HG03135 (cell line): ENCODE data around the gene GSDME.

ENCODE experiments used
- ATAC-seq: cut with Tn5 transposase; IDR thresholded peaks from one replicate; pipeline ENCODE4 v1.9.1; 2021; ENCODE audit warnings: mild to moderate bottlenecking, moderate library complexity; ENCODE audit not compliant: unreplicated experiment

GSDME gene

GRCh38 chr7:24724451-24725190 is 32.6 kb downstream of the GSDME start:
- no peak for ATAC-seq

- no peak for ATAC-seq
Measured at GRCh38 chr7:24723178-24723530, 34.1 kb downstream of the GSDME start.

- no peak for ATAC-seq
Measured at GRCh38 chr7:24722386-24723177, 34.7 kb downstream of the GSDME start.

DNA sequence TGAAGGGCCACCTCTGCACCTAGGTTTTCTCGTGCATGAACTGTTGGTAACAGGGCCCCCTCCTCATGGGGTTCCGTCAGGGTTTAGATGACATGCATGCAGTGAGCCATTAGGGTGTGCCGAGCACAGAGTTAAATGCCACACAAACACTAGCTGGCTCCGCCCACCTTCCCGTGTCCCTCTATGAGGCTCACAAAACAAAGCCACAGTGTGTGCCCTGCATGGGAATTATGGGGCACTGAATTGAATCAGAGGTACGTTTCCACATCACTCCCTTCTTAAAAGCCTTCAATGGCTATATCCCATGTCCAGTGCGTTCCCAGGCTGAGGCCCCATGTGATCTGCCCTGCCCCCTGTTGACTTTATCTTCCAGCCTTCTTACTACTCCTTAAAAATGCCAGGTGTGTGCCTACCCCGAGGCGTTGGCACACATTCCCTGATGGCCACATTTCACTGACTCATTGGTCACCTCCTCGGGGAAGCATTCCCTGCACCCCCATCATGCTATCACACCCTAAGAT is 35.7 kb downstream of the GSDME start:
- ATAC-seq, result no peak

GRCh38 chr7:24720283-24720682 is 37.0 kb downstream of the GSDME start:
- ATAC-seq, result no peak

GRCh38 chr7:24718977-24719491 is 38.2 kb downstream of the GSDME start:
- peak; percentile 57 for ATAC-seq

GRCh38 chr7:24718431-24718831 is 38.8 kb downstream of the GSDME start:
- no peak for ATAC-seq

GRCh38 chr7:24717694-24718320 is 39.5 kb downstream of the GSDME start:
- ATAC-seq, result no peak

- ATAC-seq, result no peak
Measured at GRCh38 chr7:24717247-24717622, 40.0 kb downstream of the GSDME start.

GRCh38 chr7:24716480-24717246 is 40.6 kb downstream of the GSDME start:
- no peak for ATAC-seq

DNA sequence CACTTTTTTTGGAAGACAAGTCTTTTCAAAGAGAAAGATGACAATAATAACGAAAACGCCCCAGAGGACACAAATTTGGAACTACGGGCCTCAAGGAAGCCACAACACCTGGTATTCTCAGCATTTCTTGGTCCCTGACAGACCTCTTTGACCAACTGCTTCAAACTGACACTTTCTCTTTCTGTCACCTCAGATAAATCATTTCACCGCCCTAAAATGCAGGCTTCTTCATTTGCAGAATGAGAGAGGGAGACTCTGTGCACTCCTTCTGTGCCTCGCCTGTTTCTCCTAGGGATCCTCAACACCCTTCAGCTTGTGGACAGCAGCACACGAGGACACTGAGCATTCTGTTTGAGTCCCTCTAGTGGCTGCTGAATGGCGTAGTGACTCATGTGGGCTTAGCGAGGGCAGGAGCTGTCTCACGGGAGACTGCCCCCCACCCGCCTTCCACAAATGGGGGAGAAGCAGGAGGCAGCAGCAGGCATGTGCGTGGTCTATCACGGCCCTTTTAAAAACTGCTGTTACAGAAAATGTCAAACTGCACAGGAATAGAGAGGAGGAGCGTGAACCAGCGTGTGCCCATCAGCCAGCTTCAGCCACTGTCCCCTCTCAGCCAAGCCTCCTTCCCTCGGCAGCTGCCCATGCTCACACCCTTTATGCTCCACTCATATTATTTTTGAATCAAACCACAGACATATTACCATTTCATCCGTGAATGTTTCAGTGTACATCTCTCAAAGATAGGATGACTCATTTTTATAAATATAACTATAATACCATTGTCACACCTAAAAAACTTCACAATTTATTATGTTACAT is 41.4 kb downstream of the GSDME start:
- peak; percentile 43 for ATAC-seq

GRCh38 chr7:24715171-24715570 is 42.1 kb downstream of the GSDME start:
- no peak for ATAC-seq

GRCh38 chr7:24714676-24715010 is 42.6 kb downstream of the GSDME start:
- no peak for ATAC-seq

DNA sequence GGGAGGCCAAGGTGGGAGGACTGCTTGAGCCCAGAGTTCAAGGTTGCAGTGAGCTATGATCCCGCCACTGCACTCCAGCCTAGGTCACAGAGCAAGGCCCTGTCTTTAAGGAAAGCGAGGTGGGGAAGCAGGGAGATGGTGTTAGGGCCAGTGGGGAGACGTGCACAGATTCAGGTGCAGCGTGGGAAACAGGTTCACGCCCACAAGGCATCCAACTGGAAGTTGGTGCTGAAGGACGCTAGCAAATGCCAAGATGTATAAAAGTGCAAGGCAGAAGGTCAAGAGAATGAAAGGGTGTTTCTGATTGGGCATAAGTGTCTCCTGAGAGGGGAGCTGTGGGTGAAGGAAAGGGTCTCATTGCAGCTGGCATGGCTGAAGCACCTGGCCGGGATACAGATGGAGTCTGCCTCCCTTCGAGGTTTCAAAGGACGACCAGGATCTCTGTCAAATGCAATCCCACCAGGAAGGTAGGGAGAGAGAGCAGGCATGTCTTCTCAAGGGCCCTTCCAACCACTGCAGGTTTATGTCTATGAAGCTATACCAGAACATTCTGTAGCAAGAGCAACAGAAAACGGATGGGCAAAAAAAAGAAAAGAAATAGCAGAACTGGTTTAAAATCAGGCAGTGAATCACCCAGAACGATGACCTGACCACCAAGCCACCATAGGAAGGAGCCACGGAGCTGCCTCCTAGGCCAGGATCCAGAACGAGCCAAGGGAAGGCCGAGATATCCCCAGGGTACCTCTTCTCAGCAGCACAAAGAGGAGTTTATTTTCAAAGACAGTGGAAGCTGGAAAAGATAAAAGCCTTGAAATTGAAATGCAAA is 43.2 kb downstream of the GSDME start:
- ATAC-seq, result no peak

DNA sequence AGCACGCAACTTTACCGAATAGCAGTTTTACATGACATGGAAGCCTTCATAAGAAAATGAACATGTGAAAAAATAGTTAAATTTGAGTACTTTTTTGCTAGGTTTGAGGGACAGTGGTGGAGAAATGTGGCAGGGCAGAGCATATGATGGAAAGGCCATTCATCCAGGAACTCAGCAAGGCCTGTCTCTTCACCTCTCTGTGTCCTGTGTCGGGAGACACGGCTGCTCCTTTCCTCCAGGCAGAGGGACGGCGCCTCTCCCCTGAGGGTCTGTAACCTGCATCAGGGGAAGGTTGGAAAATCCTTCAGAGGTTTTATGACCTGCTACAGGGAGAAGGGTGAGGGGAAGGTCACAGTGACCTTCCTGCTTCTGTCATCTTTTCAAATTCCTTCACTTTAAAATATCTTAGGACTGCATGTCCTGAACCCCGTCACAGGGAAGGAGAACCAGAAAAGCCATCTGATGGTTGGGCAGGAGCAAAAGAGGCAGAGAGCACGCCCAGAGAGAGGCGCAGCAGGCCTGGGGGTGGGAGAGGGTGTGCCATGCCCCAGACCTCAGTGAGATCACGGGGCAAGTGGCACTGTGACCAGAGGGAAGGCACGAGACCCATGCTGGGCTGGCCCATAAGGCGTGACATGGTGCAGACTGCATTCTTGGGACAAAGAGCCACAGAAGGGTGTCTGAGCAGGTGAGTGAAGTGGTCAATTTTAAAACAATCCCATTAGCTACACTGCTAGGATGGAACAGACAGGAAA is 44.0 kb downstream of the GSDME start:
- no peak for ATAC-seq

DNA sequence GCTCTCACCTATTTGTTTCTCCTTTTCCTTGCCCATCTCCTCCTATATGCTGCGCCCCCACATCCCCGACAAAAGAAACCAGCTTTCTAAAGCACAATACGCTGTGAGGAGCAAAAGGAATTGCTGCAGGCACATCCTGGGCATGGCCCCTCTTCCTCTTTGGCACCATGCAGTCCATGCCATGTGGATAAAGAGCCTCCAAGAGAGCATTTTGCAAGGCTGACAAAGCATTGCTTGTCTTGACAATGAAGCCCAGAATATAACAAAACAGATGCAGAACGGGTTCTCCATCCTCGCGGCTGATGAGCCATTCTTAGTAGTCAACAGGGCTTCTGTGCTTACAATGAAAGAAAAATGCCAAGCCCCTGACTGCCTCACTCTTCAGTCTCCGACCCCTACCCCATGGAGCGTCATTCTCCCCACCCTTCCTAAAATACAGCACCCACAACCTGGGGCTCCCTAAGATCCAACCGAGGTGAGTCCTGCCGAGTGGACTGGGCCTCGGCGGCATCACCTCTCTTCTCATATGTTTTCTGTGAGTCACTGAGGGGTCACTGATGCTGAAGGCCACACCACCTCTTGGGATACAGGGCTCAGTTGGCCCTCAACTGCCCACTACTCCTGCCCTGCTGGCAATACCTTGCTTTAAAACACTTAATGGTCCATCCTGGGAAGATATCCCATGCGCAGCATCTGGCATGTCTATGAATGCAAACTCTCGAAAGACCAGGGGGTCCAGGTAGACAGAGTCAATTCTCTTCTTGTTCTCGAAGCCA is 47.5 kb downstream of the GSDME start:
- ATAC-seq, result no peak

GRCh38 chr7:24709051-24709450 is 48.2 kb downstream of the GSDME start:
- no peak for ATAC-seq
